GM12801 (cell line): Measurements from ENCODE around the gene ETV5.

Experiments used
- CTCF ChIP-seq: IDR thresholded peaks from one replicate; pipeline ENCODE4 v1.5.1; 2011; ENCODE audit warnings: control low read depth; ENCODE audit not compliant: insufficient read length; ENCODE audit errors: extremely low read depth

Gene ETV5

DNA sequence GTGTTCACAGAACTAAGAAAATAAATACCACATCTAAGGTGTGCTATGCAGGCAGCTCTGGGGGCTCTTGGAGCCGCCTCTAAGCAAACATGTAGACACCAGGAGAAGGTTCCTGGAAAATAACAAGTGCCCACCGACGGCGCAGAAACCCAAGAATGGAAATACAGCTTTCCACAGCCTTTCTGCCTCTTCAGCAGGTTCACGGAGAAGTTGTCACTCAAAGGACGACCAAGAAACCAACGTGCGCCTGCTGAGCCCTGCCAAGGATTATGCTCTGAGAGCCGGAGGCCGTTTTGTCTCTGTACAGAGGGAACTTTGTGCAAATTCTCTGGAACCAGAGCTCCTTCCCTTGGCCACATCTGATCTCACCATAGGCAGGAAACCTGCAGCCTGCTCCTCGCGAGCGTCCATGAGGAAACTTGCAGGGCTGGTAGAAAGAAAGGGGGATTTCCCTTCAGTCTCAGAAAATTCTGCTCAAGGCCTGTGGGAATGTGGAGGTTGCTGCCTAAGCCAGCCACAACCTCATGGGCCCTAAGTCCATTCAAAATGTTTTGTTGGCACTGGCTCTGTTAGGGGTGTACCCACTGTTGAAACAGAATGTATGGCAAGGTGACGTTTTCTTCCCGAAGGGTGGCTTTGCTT lies 40.6 kb upstream of the ETV5 start:
- no peak for TF ChIP-seq CTCF

GRCh38 chr3:186144257-186144656 lies 35.4 kb upstream of the ETV5 start:
- no peak for TF ChIP-seq CTCF

GRCh38 chr3:186143250-186143649 lies 34.4 kb upstream of the ETV5 start:
- no peak for TF ChIP-seq CTCF

- TF ChIP-seq CTCF: no peak
Measured at GRCh38 chr3:186142393-186142932, 33.6 kb upstream of the ETV5 start.

DNA sequence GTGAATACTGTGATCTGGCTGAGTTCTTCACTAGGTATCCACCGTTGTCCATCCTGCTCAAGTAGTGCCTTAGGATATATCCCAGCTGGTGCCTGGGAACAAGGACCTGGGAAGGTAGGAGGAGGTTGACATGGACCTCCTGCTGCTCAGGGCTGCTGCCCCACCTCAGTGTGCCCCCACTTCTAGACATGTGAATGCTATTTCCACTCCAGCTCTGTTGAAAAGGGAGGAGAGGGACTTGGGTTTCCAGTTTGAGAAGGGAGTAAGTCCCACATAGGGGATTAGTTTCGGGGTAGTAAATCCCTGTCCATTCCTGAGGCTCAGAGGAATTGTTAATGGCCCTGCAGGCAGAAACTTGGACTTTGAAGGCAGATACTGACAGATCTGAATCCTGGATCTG lies 32.9 kb upstream of the ETV5 start:
- TF ChIP-seq CTCF: no peak

- TF ChIP-seq CTCF: no peak
Measured at GRCh38 chr3:186138272-186138981, 29.5 kb upstream of the ETV5 start.

GRCh38 chr3:186137051-186137685 lies 28.3 kb upstream of the ETV5 start:
- no peak for TF ChIP-seq CTCF
